Astrocyte of the spinal cord (primary cell): ENCODE data around the gene YPEL5.
A peak's percentile ranks its signal among the peaks of the same experiment; 100 is the strongest.

ENCODE experiments used
- DNase-seq: peaks from one replicate; pipeline ENCODE4 v3.0.0; 2011; ENCODE audit warnings: low read depth, low spot score
- H3K4me3 ChIP-seq: 2 replicates; pipeline ENCODE4 v1.5.1; 2011; ENCODE audit warnings: low read depth, mild to moderate bottlenecking, low read length, moderate library complexity
- CTCF ChIP-seq: IDR thresholded peaks from 2 replicates; pipeline ENCODE4 v1.5.1; 2012; ENCODE audit warnings: low read depth, mild to moderate bottlenecking, low read length, inconsistent platforms
- in situ Hi-C: cut with HindIII; loops from 2 replicates; pipeline ENCODE4 v1.10.0; 2017; ENCODE audit warnings: low sequenced_read_pairs

Gene YPEL5

GRCh38 chr2:30115141-30115980, 31.4 kb upstream of the YPEL5 start:
- in situ Hi-C loops = no loop called here
- peak; percentile 86 for DNase-seq
- H3K4me3 ChIP-seq = no peak overlapping the region
- peak; percentile 98 for TF ChIP-seq CTCF

DNA sequence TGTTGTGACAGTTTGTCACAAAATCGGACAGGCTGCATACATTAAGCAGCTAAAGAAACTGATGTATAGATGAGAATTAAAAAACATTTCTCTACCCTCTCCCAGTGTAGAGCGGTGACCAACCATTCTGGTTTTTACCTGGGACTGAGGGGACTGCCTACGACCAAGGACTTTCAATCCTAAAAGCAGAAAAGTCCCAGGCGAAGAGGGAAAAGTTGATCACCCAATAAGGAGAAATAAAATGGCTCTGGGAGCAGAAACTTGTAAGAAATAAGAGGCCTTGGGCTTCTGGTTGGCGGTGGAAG, 30.9 kb upstream of the YPEL5 start:
- in situ Hi-C loops = no loop called here
- no peak for TF ChIP-seq CTCF
- no peak for DNase-seq
- H3K4me3 ChIP-seq = no peak overlapping the region

GRCh38 chr2:30122362-30122761, 24.4 kb upstream of the YPEL5 start:
- H3K4me3 ChIP-seq = no peak overlapping the region
- in situ Hi-C loops = no loop called here
- no peak for DNase-seq
- no peak for TF ChIP-seq CTCF

DNA sequence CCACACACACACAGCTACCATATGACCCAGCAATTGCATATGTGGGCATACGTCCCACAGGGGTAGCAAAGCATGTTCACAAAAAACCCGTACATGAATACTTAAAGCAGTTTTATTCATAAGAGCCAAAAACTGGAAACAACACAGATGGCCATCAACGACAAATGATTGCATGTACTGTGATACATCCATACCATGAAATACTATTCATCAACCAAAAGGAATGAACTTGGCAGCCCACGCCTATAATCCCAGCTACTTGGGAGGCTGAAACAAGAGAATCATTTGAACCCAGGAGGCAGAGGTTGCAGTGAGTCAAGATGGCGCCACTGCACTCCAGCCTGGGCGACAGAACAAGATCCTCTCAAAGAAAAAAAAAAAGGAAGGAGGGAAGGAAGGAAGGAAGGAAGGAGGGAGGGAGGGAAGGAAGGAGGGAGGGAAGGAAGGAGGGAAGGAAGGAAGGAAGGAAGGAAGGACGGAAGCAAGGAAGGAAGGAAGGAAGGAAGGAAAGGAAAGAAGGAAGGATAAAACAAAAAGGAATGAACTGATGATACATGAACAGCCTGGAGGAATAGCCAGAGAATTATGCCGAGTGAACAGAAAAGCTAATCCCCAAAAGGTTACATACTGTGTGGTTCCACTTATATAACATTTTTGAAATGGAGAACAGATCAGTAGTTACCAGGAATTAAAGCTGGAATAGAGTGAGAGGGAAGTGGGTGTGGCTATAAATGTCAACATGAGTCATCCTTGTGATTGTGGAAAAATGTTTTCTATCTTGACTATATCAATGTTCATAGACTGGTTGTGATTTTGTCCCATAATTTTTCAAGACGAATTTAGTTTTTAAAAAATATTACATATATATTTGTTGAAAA, 19.6 kb upstream of the YPEL5 start:
- in situ Hi-C loops = no loop called here
- DNase-seq = no peak
- no peak for TF ChIP-seq CTCF
- no peak overlapping the region for H3K4me3 ChIP-seq

GRCh38 chr2:30134582-30134981, 12.2 kb upstream of the YPEL5 start:
- in situ Hi-C loops = no loop called here
- TF ChIP-seq CTCF = no peak
- no peak for DNase-seq
- no peak overlapping the region for H3K4me3 ChIP-seq

- no peak overlapping the region for H3K4me3 ChIP-seq
- in situ Hi-C loops = no loop called here
- TF ChIP-seq CTCF = no peak
- DNase-seq = no peak
Observed at GRCh38 chr2:30135541-30135940, 11.3 kb upstream of the YPEL5 start.
